Uterine smooth muscle cell (primary cell): ENCODE data around the gene CYP4F11. TPM values are rescaled to one million over a fixed set of nuclear protein-coding genes. Genes with fewer than 3 reads are reported as not detected.

Source experiments
- total RNA-seq: library from RNA; depleted of rRNA; stranded (reverse); fragments of >200 nt; gene quantifications from 2 replicates; pipeline ENCODE4 v1.2.3, GENCODE V29; 2014

The CYP4F11 gene, protein sequence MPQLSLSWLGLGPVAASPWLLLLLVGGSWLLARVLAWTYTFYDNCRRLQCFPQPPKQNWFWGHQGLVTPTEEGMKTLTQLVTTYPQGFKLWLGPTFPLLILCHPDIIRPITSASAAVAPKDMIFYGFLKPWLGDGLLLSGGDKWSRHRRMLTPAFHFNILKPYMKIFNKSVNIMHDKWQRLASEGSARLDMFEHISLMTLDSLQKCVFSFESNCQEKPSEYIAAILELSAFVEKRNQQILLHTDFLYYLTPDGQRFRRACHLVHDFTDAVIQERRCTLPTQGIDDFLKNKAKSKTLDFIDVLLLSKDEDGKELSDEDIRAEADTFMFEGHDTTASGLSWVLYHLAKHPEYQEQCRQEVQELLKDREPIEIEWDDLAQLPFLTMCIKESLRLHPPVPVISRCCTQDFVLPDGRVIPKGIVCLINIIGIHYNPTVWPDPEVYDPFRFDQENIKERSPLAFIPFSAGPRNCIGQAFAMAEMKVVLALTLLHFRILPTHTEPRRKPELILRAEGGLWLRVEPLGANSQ
- not detected in 2 replicates for total RNA-seq

GRCh38 chr19:15934332-15935078, at the start of gene CYP4F11:
CYP4F11 (minus strand) TSS chr19:15934529; CDS start chr19:15934408, 121 bp downstream.

GRCh38 chr19:15948223-15949058, 14.1 kb upstream of the CYP4F11 start, which contains the start of gene OR10H4:
OR10H4 (plus strand) TSS chr19:15949008; CDS start chr19:15949008, 0 bp downstream.

GRCh38 chr19:15897738-15898276, 36.5 kb downstream of the CYP4F11 start, which contains the start of gene CYP4F2:
CYP4F2 (minus strand) TSS chr19:15898074; CDS start chr19:15897611, 463 bp downstream.

Other genes with a start within 250 kb of the CYP4F11 start
- gene OR10H2, start 206.5 kb downstream of the CYP4F11 start, total RNA-seq, result not detected in 2 replicates
- gene OR10H3, start 196.5 kb downstream of the CYP4F11 start, total RNA-seq, result not detected in 2 replicates
- not detected in 2 replicates for gene OR10H5, start 146.9 kb downstream of the CYP4F11 start, total RNA-seq
- not detected in 2 replicates for gene OR10H1, start 118.9 kb downstream of the CYP4F11 start, total RNA-seq
- not detected in 2 replicates for gene CYP4F2, start 36.5 kb downstream of the CYP4F11 start, total RNA-seq
- not detected in 2 replicates for gene OR10H4, start 14.5 kb upstream of the CYP4F11 start, total RNA-seq
- gene TPM4, start 142.0 kb upstream of the CYP4F11 start, total RNA-seq, result 1,300 and 1,502 TPM in 2 replicates
- 39.9 and 63.9 TPM in 2 replicates for gene RAB8A, start 177.4 kb upstream of the CYP4F11 start, total RNA-seq
- gene HSH2D, start 209.2 kb upstream of the CYP4F11 start, total RNA-seq, result not detected in 2 replicates
- not detected in 2 replicates for gene CIB3, start 239.0 kb upstream of the CYP4F11 start, total RNA-seq